H1 (cell line): ENCODE data around the gene JUP. TPM values are rescaled to one million over a fixed set of nuclear protein-coding genes. Genes with fewer than 3 reads are reported as not detected.

ENCODE experiments used
- SP4 ChIP-seq: IDR thresholded peaks from 2 replicates; pipeline ENCODE4 v1.6.1; 2012; ENCODE audit warnings: low read length, inconsistent platforms
- polyA plus RNA-seq, 7 experiments: library from polyadenylated mRNA; depleted of rRNA in 3 of 7; stranded (reverse) in 5 of 7; unstranded in 2 of 7; fragments of >200 nt in 5 of 7; fragments of 200-250 nt in 2 of 7; gene quantifications; 1 replicate in 5 of 7; 2 replicates in 1 of 7; 4 replicates in 1 of 7; pipeline versions ENCODE4 v1.2.1 to v1.2.3, GENCODE V29; 2011 to 2013; ENCODE audit warnings: missing spikeins in 2 of 7, mixed read lengths in 2 of 7
- total RNA-seq: library from RNA; stranded (reverse); fragmentation: NEBNext Ultra II Directional; extraction: Animal tissue kit (Norgen Biotek cat#: 25700); gene quantifications from 2 replicates; pipeline ENCODE4 v1.2.1, GENCODE V29; 2021

JUP gene
- total and polyA plus RNA-seq, 2 of the 8 experiments (the other 6 are each of a cell fraction or from before 2014, with no cell fraction given): 62.8 to 102 TPM

DNA sequence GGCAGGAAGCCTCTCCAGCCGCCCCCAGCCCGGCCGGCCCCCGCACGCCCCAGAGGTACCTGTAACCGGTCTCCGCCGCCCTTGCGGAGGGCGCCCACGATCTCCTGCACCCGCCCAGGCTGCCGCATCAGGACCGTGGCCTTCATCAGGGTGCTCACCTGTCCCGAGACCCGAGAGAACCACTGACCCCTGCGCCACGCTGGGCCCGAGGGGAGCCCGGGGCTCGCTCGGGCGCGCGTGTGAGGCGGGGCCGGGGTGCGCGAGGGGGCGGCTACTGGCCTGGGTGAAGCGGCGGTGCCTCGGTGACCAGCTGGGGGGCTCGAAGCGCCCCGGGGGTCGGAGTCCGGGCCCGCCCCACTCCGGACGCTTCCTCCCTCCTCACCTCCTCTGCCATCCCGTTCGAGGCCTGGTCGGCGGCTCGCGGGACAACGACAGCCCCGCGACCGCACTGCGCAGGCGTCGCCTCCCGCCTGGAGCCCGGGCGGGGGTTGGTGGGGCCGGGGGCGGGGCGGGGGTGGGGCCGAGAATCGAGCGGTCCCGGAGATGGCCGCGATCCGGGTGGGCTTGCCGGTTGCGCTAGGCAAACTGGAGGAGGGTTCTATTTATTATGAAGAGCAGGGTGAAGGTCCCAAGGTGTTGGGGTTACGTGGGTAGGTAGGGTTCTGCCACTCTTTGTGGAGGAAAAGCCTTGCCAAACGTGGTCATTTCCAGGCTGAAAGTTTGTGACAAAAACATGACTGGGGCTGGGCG is 49.5 kb upstream of the JUP start, which contains the start of gene NT5C3B (continued):
- no peak for TF ChIP-seq SP4
